ENCODE data around the gene MRGPRX2. TPM values are rescaled to one million over a fixed set of nuclear protein-coding genes. Genes with fewer than 3 reads are reported as not detected.

Gene MRGPRX2
- polyA plus RNA-seq, 5 donors = not detected

DNA sequence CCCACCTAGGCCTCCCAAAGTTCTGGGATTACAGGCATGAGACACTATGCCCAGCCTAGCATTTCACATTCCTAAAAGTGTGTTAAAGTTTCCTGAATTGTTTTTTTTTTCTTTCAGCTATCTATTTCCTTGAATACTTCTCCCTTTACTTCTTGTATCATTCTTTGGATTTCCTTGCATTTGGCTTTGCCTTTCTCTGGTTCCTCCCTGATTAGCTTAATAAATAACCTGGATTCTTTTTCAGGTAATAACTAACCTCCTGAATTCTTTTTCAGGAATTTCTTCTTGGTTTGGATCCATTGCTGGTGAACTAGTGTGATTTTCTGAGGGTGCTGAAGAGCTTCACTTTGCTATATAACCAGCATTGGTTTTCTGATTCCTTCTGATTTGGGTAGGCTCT, 47.9 kb downstream of the MRGPRX2 start:
- no peak for DNase-seq

Other genes starting within 250 kb of the MRGPRX2 start
- gene MRGPRX1, start 121.3 kb downstream of the MRGPRX2 start, polyA plus RNA-seq (ENCODE audit: insufficient read depth in 1 of 5, insufficient read length in 5 of 5, low replicate concordance in 1 of 5) = not detected
- gene ZDHHC13, start 56.5 kb upstream of the MRGPRX2 start, polyA plus RNA-seq (ENCODE audit: insufficient read depth in 1 of 5, insufficient read length in 5 of 5, low replicate concordance in 1 of 5) = 10 to 100 TPM; 20.6 to 35.5 (median 23.7) TPM
- gene CSRP3, start 141.3 kb upstream of the MRGPRX2 start, polyA plus RNA-seq (ENCODE audit: insufficient read depth in 1 of 5, insufficient read length in 5 of 5, low replicate concordance in 1 of 5) = 10 to 100 TPM in 1 of 5 donors, 1 to 10 TPM in 2, under 1 TPM in 2; 0.40 to 29.2 (median 1.1) TPM
- gene E2F8, start 180.2 kb upstream of the MRGPRX2 start, polyA plus RNA-seq (ENCODE audit: insufficient read depth in 1 of 5, insufficient read length in 5 of 5, low replicate concordance in 1 of 5) = 10 to 100 TPM; 29.9 to 73.4 (median 47.4) TPM

Data from right lung (tissue), 5 donors.